Astrocyte (in vitro differentiated cells and primary cell): ENCODE measurements around the gene NR5A1. TPM values are rescaled to one million over a fixed set of nuclear protein-coding genes. Genes with fewer than 3 reads are reported as not detected.

Experiments
- DNase-seq: peaks from one replicate; pipeline ENCODE4 v3.0.0-alpha.2; 2010; ENCODE audit warnings: low read depth
- FAIRE-seq: peaks from 2 replicates; lab custom pipeline; 2011; peaks lifted over from hg19 to GRCh38; lab: Jason Lieb, UNC
- H2AFZ ChIP-seq: 2 replicates; pipeline ENCODE4 v1.6.0; 2012; ENCODE audit warnings: low read depth, low read length, inconsistent platforms
- H3K27ac ChIP-seq: 2 replicates; pipeline ENCODE4 v1.5.1; 2011; ENCODE audit warnings: low read depth, low read length, inconsistent platforms
- H3K27me3 ChIP-seq: 2 replicates; pipeline ENCODE4 v1.6.0; 2011; ENCODE audit warnings: low read length, inconsistent platforms; ENCODE audit not compliant: insufficient read depth
- H3K36me3 ChIP-seq: 2 replicates; pipeline ENCODE4 v1.5.1; 2011; ENCODE audit warnings: low read length, inconsistent platforms; ENCODE audit not compliant: insufficient read depth
- H3K4me1 ChIP-seq: 2 replicates; pipeline ENCODE4 v1.5.1; 2011; ENCODE audit warnings: low read length, inconsistent platforms; ENCODE audit not compliant: insufficient read depth
- H3K4me2 ChIP-seq: 2 replicates; pipeline ENCODE4 v1.6.0; 2012; ENCODE audit warnings: low read length, inconsistent platforms
- H3K4me3 ChIP-seq: 2 replicates; pipeline ENCODE4 v1.5.1; 2011; ENCODE audit warnings: low read depth, mild to moderate bottlenecking, low read length, inconsistent platforms; ENCODE audit not compliant: insufficient read depth
- H3K79me2 ChIP-seq: 2 replicates; pipeline ENCODE4 v1.6.0; 2012; ENCODE audit warnings: mild to moderate bottlenecking, low read length, inconsistent platforms; ENCODE audit not compliant: insufficient read depth
- H3K9ac ChIP-seq: 2 replicates; pipeline ENCODE4 v1.6.0; 2012; ENCODE audit warnings: mild to moderate bottlenecking, low read length, inconsistent platforms
- H3K9me3 ChIP-seq: 2 replicates; pipeline ENCODE4 v1.5.1; 2012; ENCODE audit warnings: low read depth, mild to moderate bottlenecking, low read length, inconsistent platforms; ENCODE audit not compliant: insufficient read depth
- H4K20me1 ChIP-seq: 2 replicates; pipeline ENCODE4 v1.6.0; 2012; ENCODE audit warnings: low read length, inconsistent platforms; ENCODE audit not compliant: insufficient read depth
- H3K27ac Mint-ChIP-seq: one replicate; pipeline ENCODE4 v1.8.0; 2021; ENCODE audit warnings: mild to moderate bottlenecking, mixed read lengths; ENCODE audit not compliant: unreplicated experiment
- H3K27me3 Mint-ChIP-seq: one replicate; pipeline ENCODE4 v1.8.0; 2021; ENCODE audit warnings: low read depth, mixed read lengths; ENCODE audit not compliant: unreplicated experiment
- H3K36me3 Mint-ChIP-seq: one replicate; pipeline ENCODE4 v1.8.0; 2021; ENCODE audit warnings: low read depth, mixed read lengths; ENCODE audit not compliant: unreplicated experiment
- H3K4me1 Mint-ChIP-seq: one replicate; pipeline ENCODE4 v1.8.0; 2021; ENCODE audit warnings: low read depth, mixed read lengths; ENCODE audit not compliant: unreplicated experiment
- H3K4me3 Mint-ChIP-seq: one replicate; pipeline ENCODE4 v1.8.0; 2021; ENCODE audit warnings: mild to moderate bottlenecking, moderate library complexity, mixed read lengths; ENCODE audit not compliant: unreplicated experiment
- H3K9me3 Mint-ChIP-seq: one replicate; pipeline ENCODE4 v1.8.0; 2021; ENCODE audit warnings: mild to moderate bottlenecking, mixed read lengths; ENCODE audit not compliant: unreplicated experiment
- EZH2 ChIP-seq: IDR thresholded peaks from 2 replicates; pipeline ENCODE4 v1.6.1; 2012; ENCODE audit warnings: mild to moderate bottlenecking, low read length, inconsistent platforms; ENCODE audit not compliant: insufficient read depth
- total RNA-seq: library from RNA; stranded (reverse); gene quantifications from 2 replicates; pipeline ENCODE4 v1.2.1, GENCODE V29; 2021
- TF ChIP-seq, protein P1 (sequence below): IDR thresholded peaks from 2 replicates; pipeline ENCODE4 v1.5.1; 2011; ENCODE audit warnings: low read depth, mild to moderate bottlenecking, inconsistent platforms, low read length, moderate library complexity; ENCODE audit not compliant: insufficient read depth

Gene NR5A1
- total RNA-seq, 1 donor from 2014 or later: not detected

GRCh38 chr9:124474151-124474550, 33.0 kb downstream of the NR5A1 start:
- H3K4me3 Mint-ChIP-seq: no peak overlapping the region
- no peak for FAIRE-seq
- H3K9me3 ChIP-seq: no peaks in the 10 kb centered on the region

GRCh38 chr9:124473310-124473709, 33.9 kb downstream of the NR5A1 start:
- Histone ChIP-seq H3K9me3 (no peaks in the 10 kb centered on the region), H3K27ac (no peak overlapping the region), H3K4me2 (no peak overlapping the region), H3K4me1 (peaks cover 4% of the 10 kb centered on the region), H3K9ac (no peak overlapping the region), H3K79me2 (no peaks in the 10 kb centered on the region), H2AFZ (no peak overlapping the region), H3K36me3 (no peaks in the 10 kb centered on the region), H4K20me1 (no peaks in the 10 kb centered on the region), H3K27me3 (peaks cover 7% of the 10 kb centered on the region), H3K4me3 (no peak overlapping the region)
- FAIRE-seq (no peak), DNase-seq (no peak)
- H3K4me1 Mint-ChIP-seq: no peaks in the 10 kb centered on the region
- TF ChIP-seq, protein P1, sequence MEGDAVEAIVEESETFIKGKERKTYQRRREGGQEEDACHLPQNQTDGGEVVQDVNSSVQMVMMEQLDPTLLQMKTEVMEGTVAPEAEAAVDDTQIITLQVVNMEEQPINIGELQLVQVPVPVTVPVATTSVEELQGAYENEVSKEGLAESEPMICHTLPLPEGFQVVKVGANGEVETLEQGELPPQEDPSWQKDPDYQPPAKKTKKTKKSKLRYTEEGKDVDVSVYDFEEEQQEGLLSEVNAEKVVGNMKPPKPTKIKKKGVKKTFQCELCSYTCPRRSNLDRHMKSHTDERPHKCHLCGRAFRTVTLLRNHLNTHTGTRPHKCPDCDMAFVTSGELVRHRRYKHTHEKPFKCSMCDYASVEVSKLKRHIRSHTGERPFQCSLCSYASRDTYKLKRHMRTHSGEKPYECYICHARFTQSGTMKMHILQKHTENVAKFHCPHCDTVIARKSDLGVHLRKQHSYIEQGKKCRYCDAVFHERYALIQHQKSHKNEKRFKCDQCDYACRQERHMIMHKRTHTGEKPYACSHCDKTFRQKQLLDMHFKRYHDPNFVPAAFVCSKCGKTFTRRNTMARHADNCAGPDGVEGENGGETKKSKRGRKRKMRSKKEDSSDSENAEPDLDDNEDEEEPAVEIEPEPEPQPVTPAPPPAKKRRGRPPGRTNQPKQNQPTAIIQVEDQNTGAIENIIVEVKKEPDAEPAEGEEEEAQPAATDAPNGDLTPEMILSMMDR: no peak
- no peak for TF ChIP-seq EZH2
- H3K4me3 Mint-ChIP-seq: no peak overlapping the region
- H3K27ac Mint-ChIP-seq: no peak overlapping the region
- peaks cover 48% of the 10 kb centered on the region for H3K27me3 Mint-ChIP-seq
- H3K36me3 Mint-ChIP-seq: no peaks in the 10 kb centered on the region
- H3K9me3 Mint-ChIP-seq: peaks cover 6% of the 10 kb centered on the region

More at GRCh38 chr9:124474151-124474550, 33.0 kb downstream of the NR5A1 start:
- peaks cover 50% of the 10 kb centered on the region for H3K27me3 Mint-ChIP-seq
- no peaks in the 10 kb centered on the region for H4K20me1 ChIP-seq
- H3K36me3 ChIP-seq: no peaks in the 10 kb centered on the region
- H3K27me3 ChIP-seq: peaks cover 13% of the 10 kb centered on the region
- H3K4me2 ChIP-seq: no peak overlapping the region
- peaks cover 6% of the 10 kb centered on the region for H3K9me3 Mint-ChIP-seq
- DNase-seq: no peak
- H3K36me3 Mint-ChIP-seq: no peaks in the 10 kb centered on the region
- no peak overlapping the region for H3K9ac ChIP-seq
- H3K4me3 ChIP-seq: no peak overlapping the region
- H3K27ac ChIP-seq: no peak overlapping the region
- H3K4me1 ChIP-seq: peaks cover 4% of the 10 kb centered on the region
- TF ChIP-seq, protein P1: no peak
- TF ChIP-seq EZH2: no peak
- H2AFZ ChIP-seq: no peak overlapping the region
- H3K27ac Mint-ChIP-seq: no peak overlapping the region
- H3K79me2 ChIP-seq: no peaks in the 10 kb centered on the region
- H3K4me1 Mint-ChIP-seq: no peaks in the 10 kb centered on the region

GRCh38 chr9:124472770-124473169, 34.4 kb downstream of the NR5A1 start:
- H2AFZ ChIP-seq: no peak overlapping the region
- peaks cover 4% of the 10 kb centered on the region for H3K4me1 ChIP-seq
- DNase-seq (no peak), FAIRE-seq (no peak)
- no peaks in the 10 kb centered on the region for H4K20me1 ChIP-seq
- Mint-ChIP-seq H3K27me3 (peaks cover 44% of the 10 kb centered on the region), H3K4me1 (no peaks in the 10 kb centered on the region), H3K9me3 (peaks cover 6% of the 10 kb centered on the region), H3K36me3 (no peaks in the 10 kb centered on the region), H3K27ac (no peak overlapping the region), H3K4me3 (no peak overlapping the region)
- H3K4me3 ChIP-seq: no peak overlapping the region
- no peak overlapping the region for H3K4me2 ChIP-seq
- H3K9me3 ChIP-seq: no peaks in the 10 kb centered on the region
- H3K79me2 ChIP-seq: no peaks in the 10 kb centered on the region
- H3K27ac ChIP-seq: no peak overlapping the region
- no peak for TF ChIP-seq EZH2
- TF ChIP-seq, protein P1: no peak
- no peaks in the 10 kb centered on the region for H3K36me3 ChIP-seq
- H3K27me3 ChIP-seq: peaks cover 4% of the 10 kb centered on the region
- H3K9ac ChIP-seq: no peak overlapping the region
